GM19463 (cell line): ENCODE results near the gene TTL.

Experiments used
- ATAC-seq: cut with Tn5 transposase; IDR thresholded peaks from one replicate; pipeline ENCODE4 v1.9.1; 2021; ENCODE audit warnings: mild to moderate bottlenecking, moderate library complexity; ENCODE audit not compliant: unreplicated experiment

TTL gene

DNA sequence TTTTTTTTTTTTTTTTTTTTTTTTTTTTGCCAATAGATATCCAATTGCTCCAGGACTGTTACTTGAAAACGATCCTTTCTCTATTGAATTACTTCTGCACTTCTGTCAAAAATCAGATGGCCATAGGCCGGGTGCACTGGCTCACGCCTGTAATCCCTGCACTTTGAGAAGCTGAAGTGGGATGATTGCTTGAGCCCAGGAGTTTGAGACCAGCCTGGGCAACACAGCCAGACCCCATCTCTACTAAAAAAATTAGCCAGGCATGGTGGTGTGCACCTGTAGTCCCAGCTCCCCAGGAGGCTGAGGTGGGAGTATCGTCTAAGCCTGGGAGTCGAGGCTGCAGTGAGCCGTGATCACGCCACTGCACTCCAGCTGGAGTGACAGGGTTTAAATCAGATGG is 98.1 kb downstream of the TTL start:
- no peak for ATAC-seq

DNA sequence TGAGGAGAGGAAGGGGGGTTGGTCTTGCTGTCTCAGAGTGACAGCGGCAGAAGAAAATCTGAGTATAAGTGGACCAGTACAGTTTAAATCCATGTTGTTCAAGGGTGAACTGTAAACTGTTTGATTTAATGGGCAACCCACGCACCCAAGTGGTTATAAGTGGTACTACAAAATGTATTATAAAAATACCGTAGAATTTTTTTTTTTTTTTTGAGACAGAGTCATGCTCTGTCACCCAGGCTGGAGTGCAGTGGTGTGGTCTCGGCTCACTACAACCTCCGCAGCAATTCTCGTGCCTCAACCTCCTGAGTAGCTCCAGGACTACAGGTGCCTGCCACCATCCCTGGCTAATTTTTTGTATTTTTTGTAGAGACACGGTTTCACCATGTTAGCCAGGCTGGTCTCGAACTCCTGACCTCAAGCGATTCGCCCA is 100.4 kb downstream of the TTL start:
- no peak for ATAC-seq

DNA sequence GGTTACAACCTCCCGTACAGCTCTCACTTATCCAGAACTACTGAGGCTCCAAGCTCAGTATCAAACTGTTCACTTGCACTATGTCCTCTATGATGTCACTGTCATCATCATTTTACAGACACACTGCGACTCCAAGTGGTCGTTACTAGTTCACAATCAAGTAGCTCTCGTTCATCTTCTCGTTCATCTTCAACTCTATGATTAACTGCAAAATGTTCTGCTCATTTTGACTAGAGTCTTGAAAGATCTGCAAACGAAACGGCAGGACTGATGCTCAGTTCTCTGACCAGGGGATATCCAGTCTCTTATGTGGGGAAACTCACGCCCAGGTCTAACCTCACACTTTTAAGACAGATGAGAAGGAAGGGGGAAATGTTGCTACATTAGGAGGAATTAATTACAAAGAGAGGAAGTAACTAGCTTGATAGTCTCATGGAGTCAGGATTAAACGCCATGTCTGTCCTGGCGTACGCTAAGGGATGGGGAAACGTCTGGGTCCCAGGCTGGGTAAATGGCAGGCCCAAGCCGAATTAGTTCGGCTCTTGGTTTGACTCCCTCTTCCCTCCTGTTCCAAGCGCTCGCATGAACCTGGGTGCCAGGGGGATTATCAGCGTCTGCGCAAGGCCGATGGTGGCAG is 101.7 kb downstream of the TTL start:
- no peak for ATAC-seq

DNA sequence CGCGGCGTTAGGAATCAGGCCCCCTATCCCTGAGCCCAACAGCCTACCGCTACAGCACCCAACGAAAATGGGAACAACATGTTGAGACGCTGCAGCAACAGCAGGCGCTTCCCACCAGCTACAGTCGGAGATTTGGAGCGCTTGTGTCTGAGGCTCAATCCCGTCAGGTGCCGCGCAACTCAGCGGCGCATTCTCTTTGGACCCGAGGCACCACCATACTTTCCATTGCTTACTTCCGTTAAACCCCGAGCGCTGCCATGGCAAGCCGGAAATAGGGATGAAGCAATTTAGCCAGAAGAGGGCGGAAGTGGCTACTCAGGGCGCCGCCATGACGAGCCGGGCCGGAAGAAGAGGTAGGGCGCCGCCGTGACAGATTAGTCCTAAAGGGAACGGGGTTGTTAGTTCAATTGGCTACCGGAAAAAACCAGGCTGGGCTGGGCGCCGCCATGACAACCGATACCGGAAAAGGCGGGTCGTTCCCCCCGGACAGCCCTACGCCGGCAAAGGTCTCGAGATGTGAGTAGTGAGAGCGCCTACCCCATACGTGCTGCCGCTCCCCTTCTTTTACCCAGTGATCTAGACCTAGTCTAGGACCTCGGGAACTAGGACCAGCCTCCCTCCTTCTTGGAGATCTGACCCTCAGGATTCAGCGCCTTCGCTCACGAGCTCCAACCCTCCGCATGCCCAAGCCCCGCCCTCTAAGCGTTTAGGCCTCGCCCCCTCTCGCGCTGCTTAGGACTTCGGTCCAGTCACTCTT is 102.4 kb downstream of the TTL start, which contains the start of gene CHCHD5:
TSS of gene CHCHD5 (plus strand) at position 476 of the 757 bp plus-strand sequence. CDS start at position 515, 39 bp downstream.
- ATAC-seq: peak; percentile 82

DNA sequence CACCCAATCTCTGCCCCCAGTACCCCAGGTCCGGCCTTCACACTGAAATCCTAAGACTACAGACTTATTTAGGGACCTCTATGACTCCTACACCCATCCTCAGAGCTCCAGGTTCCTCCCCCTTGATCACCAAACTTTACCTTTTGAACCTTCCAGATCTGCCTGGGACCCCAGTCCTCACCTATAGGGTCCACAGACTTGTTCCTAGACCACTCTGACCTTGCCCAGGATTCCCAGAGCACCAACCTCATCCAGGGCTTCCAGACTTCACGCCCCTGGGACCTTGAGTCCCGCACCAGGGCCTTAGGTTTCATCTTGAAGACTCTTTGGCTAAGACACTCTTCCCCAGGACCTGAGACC is 102.9 kb downstream of the TTL start:
- ATAC-seq: no peak

DNA sequence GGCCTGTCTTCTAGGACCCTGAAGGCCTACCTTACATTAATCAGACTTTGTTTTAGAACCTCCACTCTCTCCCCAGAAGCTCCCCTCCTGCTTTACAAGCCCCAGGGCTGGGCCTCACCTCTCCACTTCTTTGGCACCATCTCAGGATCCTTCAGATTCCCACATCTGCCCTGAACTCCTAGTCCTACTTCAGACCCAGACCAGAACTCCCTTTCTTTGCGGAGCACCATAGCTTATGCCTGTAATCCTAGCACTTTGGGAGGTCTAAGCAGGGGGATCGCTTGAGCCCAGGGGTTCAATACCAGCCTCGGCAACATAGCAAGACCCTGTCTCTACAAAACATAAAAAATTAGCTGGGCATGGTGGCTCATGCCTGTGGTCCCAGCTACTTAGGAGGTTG is 103.4 kb downstream of the TTL start:
- ATAC-seq: no peak

DNA sequence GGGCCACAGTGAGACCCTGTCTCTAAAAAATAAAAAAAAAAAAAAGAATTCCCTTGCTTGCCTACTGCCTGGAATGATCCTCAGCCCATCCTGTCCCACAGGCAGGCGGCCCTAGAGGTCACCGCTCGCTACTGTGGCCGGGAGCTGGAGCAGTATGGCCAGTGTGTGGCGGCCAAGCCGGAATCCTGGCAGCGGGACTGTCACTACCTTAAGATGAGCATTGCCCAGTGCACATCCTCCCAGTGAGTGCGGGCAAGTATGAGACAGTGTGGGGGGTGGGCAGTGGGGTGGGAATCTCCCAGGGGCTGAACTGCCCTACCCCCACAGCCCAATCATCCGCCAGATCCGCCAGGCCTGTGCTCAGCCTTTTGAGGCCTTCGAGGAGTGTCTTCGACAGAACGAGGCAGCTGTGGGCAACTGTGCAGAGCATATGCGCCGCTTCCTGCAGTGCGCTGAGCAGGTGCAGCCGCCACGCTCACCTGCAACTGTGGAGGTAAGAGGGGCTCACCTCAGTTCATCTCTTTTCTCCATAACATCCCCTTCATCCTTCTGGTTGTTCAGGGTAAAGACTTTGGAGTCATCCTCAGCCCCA is 104.0 kb downstream of the TTL start:
- no peak for ATAC-seq

DNA sequence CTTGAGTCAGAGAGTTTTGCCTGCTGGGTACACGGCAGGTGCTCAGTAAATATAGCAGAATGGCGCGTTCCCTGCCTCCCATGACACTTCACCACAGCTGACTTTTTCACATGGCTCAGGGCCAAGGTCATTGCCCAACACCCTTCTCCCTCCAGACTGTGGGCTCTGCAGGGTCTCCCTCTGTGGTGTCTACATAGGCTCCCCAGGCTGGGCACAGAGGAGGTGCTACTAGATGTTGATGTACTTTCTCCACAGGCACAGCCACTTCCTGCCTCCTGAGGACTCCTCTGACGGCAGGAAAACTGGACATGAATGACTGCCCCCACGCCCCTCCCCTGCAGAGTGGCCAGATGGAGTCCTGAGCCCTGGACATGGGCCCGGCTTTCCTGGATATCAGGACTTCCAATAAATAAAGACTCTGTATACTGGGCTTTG is 106.7 kb downstream of the TTL start:
- no peak for ATAC-seq
